Measurements from ENCODE around the gene FXYD5.
"Not testable (repeated sequence)": the region's sequence is repeated elsewhere in the genome, so short reads cannot be mapped to it uniquely, and the experiment has no call there.

FXYD5 gene

DNA sequence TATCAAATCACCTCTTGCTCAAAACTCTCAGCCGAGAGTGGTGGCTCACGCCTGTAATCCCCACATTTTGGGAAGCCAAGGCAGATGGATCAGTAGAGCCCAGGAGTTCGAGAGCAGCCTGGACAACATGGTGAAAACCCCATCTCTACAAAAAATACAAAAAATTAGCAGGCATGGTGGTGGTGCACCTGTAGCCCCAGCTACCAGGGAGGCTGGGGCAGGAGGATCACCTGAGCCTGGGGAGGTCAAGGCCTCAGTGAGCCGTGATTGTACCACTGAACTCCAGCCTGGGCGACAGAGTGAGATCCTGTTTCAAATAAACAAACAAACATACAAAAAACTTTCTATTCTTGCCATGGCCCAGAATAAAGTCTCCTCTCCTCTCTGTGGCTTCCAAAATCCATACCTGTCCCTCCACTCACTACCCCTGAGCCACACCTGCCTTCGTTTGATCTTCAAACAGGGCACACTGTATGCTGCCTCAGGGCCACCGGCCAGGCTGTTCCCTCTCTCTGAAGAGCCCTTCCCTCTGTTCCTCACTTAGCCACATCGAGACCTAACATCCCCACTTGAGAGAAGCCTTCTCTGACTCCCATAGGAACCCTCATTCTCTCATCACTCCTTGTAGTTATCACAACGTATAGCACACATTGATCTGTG is 26.0 kb upstream of the FXYD5 start:
- Histone ChIP-seq H3K79me2 (ENCODE audit: low read length) (no peaks in the 10 kb centered on the region), H3K27me3 (replicated peaks; ENCODE audit: insufficient read depth, low read length) (peaks cover 57% of the 10 kb centered on the region), H3K9me2 (replicated peaks; ENCODE audit: insufficient read depth, low read length) (no peaks in the 10 kb centered on the region), H3K4me3 (ENCODE audit: low read length) (no peak overlapping the region), H3K36me3 (replicated peaks; ENCODE audit: insufficient read depth, low read length) (no peaks in the 10 kb centered on the region), H3K9ac (ENCODE audit: low read length) (no peak overlapping the region), H3K4me2 (ENCODE audit: low read depth, low read length) (no peak overlapping the region), H3K27ac (ENCODE audit: low read length) (no peak overlapping the region), H2AFZ (ENCODE audit: low read length) (no peak overlapping the region), H4K20me1 (ENCODE audit: insufficient read depth, low read length) (no peaks in the 10 kb centered on the region), H3K4me1 (ENCODE audit: low read length) (peaks cover 7% of the 10 kb centered on the region), H3F3A (ENCODE audit: insufficient read depth, low read length) (no peaks in the 10 kb centered on the region), H3K9me3 (replicated peaks; ENCODE audit: insufficient read depth, low read length) (no peaks in the 10 kb centered on the region)
- TF ChIP-seq, protein P1, sequence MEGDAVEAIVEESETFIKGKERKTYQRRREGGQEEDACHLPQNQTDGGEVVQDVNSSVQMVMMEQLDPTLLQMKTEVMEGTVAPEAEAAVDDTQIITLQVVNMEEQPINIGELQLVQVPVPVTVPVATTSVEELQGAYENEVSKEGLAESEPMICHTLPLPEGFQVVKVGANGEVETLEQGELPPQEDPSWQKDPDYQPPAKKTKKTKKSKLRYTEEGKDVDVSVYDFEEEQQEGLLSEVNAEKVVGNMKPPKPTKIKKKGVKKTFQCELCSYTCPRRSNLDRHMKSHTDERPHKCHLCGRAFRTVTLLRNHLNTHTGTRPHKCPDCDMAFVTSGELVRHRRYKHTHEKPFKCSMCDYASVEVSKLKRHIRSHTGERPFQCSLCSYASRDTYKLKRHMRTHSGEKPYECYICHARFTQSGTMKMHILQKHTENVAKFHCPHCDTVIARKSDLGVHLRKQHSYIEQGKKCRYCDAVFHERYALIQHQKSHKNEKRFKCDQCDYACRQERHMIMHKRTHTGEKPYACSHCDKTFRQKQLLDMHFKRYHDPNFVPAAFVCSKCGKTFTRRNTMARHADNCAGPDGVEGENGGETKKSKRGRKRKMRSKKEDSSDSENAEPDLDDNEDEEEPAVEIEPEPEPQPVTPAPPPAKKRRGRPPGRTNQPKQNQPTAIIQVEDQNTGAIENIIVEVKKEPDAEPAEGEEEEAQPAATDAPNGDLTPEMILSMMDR (IDR thresholded peaks at IDR 0.05; ENCODE audit: low read length), result no peak
- no peak for TF ChIP-seq EZH2 (optimal IDR thresholded peaks at IDR 0.05; ENCODE audit: low read depth, low read length)
- no peak for TF ChIP-seq EZH2phosphoT487 (IDR thresholded peaks at IDR 0.05; ENCODE audit: low read length)
- DNase-seq, result no peak

DNA sequence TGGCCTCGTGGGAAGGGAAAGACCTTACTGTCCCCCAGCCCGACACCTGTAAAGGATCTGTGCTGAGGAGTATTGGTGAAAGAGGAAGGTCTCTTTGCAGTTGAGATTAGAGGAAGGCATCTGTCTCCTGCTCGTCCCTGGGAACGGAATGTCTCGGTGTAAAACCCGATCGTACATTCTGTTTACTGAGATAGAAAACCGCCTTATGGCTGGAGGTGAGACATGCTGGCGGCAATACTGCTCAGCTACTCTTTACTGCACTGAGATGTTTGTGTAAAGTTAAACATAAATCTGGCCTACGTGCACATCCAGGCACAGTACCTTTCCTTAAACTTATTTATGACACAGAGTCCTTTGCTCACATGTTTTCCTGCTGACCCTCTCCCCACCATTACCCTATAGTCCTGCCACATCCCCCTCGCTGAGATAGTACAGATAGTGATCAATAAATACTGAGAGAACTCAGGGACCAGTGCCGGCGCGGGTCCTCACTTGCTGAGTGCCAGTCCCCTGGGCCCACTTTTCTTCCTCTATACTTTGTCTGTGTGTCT is 24.7 kb upstream of the FXYD5 start:
- not testable (repeated sequence) for H3K9ac ChIP-seq (ENCODE audit: low read length); H3K4me3 ChIP-seq (ENCODE audit: low read length); H3K36me3 ChIP-seq (replicated peaks; ENCODE audit: insufficient read depth, low read length); H3F3A ChIP-seq (ENCODE audit: insufficient read depth, low read length); H3K79me2 ChIP-seq (ENCODE audit: low read length); H2AFZ ChIP-seq (ENCODE audit: low read length); H3K4me2 ChIP-seq (ENCODE audit: low read depth, low read length); H3K4me1 ChIP-seq (ENCODE audit: low read length); H3K27ac ChIP-seq (ENCODE audit: low read length); H3K9me2 ChIP-seq (replicated peaks; ENCODE audit: insufficient read depth, low read length); H3K9me3 ChIP-seq (replicated peaks; ENCODE audit: insufficient read depth, low read length); DNase-seq; H4K20me1 ChIP-seq (ENCODE audit: insufficient read depth, low read length)
- H3K27me3 ChIP-seq (replicated peaks; ENCODE audit: insufficient read depth, low read length), result peaks cover 59% of the 10 kb centered on the region

DNA sequence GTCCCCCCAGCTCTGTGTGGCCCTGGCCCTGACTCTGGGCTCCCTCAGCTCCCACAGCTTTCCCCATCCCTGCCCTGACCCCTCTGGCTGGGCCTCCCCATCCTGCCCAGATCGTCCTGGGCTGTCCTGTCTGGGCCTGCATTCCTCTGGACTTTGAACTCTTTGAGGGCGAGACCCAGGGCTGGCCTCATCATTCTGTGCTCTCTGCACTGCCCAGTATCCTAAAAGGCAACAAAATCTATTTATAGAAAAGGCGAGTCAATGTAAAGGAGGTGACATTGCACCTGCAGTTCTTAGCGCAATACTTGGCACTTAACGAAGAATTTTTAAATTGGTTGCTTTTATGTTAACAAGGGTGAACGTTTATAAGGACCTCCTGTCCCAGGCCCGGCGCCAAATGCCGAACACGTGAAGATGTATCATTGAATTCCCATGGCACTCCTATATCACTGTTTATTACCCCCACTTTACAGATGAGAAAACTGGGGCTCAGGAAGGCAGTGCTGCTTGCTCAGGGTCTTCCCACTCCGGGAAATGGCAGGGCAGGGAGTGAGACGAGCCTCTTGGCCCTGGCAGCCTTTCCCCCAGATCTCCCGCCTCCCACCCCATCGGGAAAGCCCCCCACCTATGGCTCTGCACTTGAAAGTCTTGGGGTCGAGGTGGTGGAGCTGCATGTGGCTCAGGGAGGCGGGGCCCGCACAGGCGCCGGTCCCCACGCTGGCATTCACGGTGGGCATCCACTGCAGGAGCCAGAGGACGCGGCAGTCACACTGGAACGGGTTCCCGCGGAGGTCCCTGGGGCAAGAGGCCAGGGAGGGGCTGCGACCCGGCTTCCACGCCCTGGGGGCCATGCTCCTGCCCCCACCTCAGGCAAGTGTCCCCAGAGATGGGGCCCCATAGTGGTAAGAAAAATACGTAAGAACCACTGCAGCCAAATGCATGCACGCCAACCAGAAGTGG is 23.5 kb upstream of the FXYD5 start:
- H3K36me3 ChIP-seq (replicated peaks; ENCODE audit: insufficient read depth, low read length), result no peaks in the 10 kb centered on the region
- H3K9me2 ChIP-seq (replicated peaks; ENCODE audit: insufficient read depth, low read length), result no peaks in the 10 kb centered on the region
- H3K9ac ChIP-seq (ENCODE audit: low read length), result no peak overlapping the region
- no peaks in the 10 kb centered on the region for H4K20me1 ChIP-seq (ENCODE audit: insufficient read depth, low read length)
- no peak overlapping the region for H2AFZ ChIP-seq (ENCODE audit: low read length)
- no peaks in the 10 kb centered on the region for H3K79me2 ChIP-seq (ENCODE audit: low read length)
- 0 out of 2 replicates have a peak, but pooled peaks cover 8% of the 10 kb centered on the region for H3K4me1 ChIP-seq (ENCODE audit: low read length)
- no peak overlapping the region for H3K27ac ChIP-seq (ENCODE audit: low read length)
- no peaks in the 10 kb centered on the region for H3F3A ChIP-seq (ENCODE audit: insufficient read depth, low read length)
- no peak for DNase-seq
- H3K4me2 ChIP-seq (ENCODE audit: low read depth, low read length), result no peak overlapping the region
- peaks cover 61% of the 10 kb centered on the region for H3K27me3 ChIP-seq (replicated peaks; ENCODE audit: insufficient read depth, low read length)
- H3K4me3 ChIP-seq (ENCODE audit: low read length), result no peak overlapping the region
- no peaks in the 10 kb centered on the region for H3K9me3 ChIP-seq (replicated peaks; ENCODE audit: insufficient read depth, low read length)
- TF ChIP-seq, protein P1 (IDR thresholded peaks at IDR 0.05; ENCODE audit: low read length), result no peak
- TF ChIP-seq EZH2 (optimal IDR thresholded peaks at IDR 0.05; ENCODE audit: low read depth, low read length), result no peak
- no peak for TF ChIP-seq EZH2phosphoT487 (IDR thresholded peaks at IDR 0.05; ENCODE audit: low read length)

All from MM.1S (cell line).